H1 (cell line): ENCODE results near the gene SEC22C. TPM values are rescaled to one million over a fixed set of nuclear protein-coding genes. Genes with fewer than 3 reads are reported as not detected.

ENCODE experiments used
- CTCF ChIA-PET: fragments of 300-600 bp; sonication (Branson Sonifier 250); formaldehyde crosslinking; loops from one replicate; lab custom pipeline; 2021; ENCODE audit not compliant: partially characterized antibody; lab: Charles Lee
- POLR2A ChIA-PET: fragments of 300-600 bp; sonication (Branson Sonifier 250); formaldehyde crosslinking; loops from one replicate; lab custom pipeline; 2021; ENCODE audit warnings: inconsistent platforms; ENCODE audit not compliant: partially characterized antibody; lab: Charles Lee
- DNase-seq, 2 experiments: peaks; one replicate each; pipeline versions ENCODE4 v3.0.0 to v3.0.0-alpha.2; 2010 to 2022; ENCODE audit warnings: low spot score in 2 of 2, low read depth in 1 of 2, mixed read lengths in 1 of 2
- FAIRE-seq: peaks from 2 replicates; lab custom pipeline; 2011; peaks lifted over from hg19 to GRCh38; lab: Jason Lieb, UNC
- H2AFZ ChIP-seq: 2 replicates; pipeline ENCODE4 v1.8.1; 2012; ENCODE audit warnings: low read length, inconsistent platforms
- H2AK5ac ChIP-seq: 2 replicates; pipeline ENCODE4 v1.6.1; 2013; ENCODE audit warnings: low read depth, low read length
- H2BK120ac ChIP-seq: replicated peaks from 2 replicates; pipeline ENCODE3; 2013; ENCODE audit warnings: low read depth, low read length, inconsistent platforms
- H2BK12ac ChIP-seq: 2 replicates; pipeline ENCODE4 v1.6.1; 2013; ENCODE audit warnings: low read depth, low read length
- H2BK15ac ChIP-seq: 2 replicates; pipeline ENCODE4 v1.6.1; 2013; ENCODE audit warnings: low read length
- H2BK20ac ChIP-seq: 2 replicates; pipeline ENCODE4 v1.6.1; 2013; ENCODE audit warnings: low read length
- H2BK5ac ChIP-seq: 2 replicates; pipeline ENCODE4 v1.6.1; 2013; ENCODE audit warnings: low read depth, low read length
- H3K14ac ChIP-seq: 2 replicates; pipeline ENCODE4 v1.6.1; 2013; ENCODE audit warnings: inconsistent platforms; ENCODE audit not compliant: insufficient read length
- H3K18ac ChIP-seq: 2 replicates; pipeline ENCODE4 v1.6.1; 2013; ENCODE audit warnings: low read length; ENCODE audit errors: extremely low read depth
- H3K23ac ChIP-seq: 2 replicates; pipeline ENCODE4 v1.6.1; 2013; ENCODE audit warnings: inconsistent platforms; ENCODE audit not compliant: insufficient read length
- H3K23me2 ChIP-seq: 2 replicates; pipeline ENCODE4 v1.6.1; 2013; ENCODE audit warnings: low read depth, low read length
- H3K27ac ChIP-seq: 2 replicates; pipeline ENCODE4 v1.6.1; 2011; ENCODE audit warnings: low read depth, low read length, inconsistent platforms
- H3K27me3 ChIP-seq, 4 experiments: replicated peaks in 1 of 4; 1 replicate in 1 of 4; 2 replicates in 3 of 4; pipeline versions ENCODE4 v1.6.1 to v1.8.1; 2011 to 2013; ENCODE audit warnings: low read length in 3 of 4, mild to moderate bottlenecking in 3 of 4, inconsistent platforms in 2 of 4, mixed read lengths in 2 of 4, moderate library complexity in 1 of 4; ENCODE audit not compliant: control insufficient read depth in 3 of 4, insufficient read depth in 3 of 4; ENCODE audit errors: extremely low read depth in 1 of 4
- H3K36me3 ChIP-seq, 4 experiments: 2 replicates each; pipeline versions ENCODE4 v1.6.1 to v1.8.1; 2011 to 2013; ENCODE audit warnings: mild to moderate bottlenecking in 4 of 4, low read length in 3 of 4, moderate library complexity in 2 of 4, control low read depth in 1 of 4, inconsistent platforms in 1 of 4; ENCODE audit not compliant: insufficient read depth in 4 of 4, control insufficient read depth in 2 of 4
- H3K4ac ChIP-seq: replicated peaks from 2 replicates; pipeline ENCODE3; 2013; ENCODE audit warnings: low read length, low read depth, mixed read lengths, inconsistent platforms; ENCODE audit not compliant: insufficient read length
- H3K4me1 ChIP-seq, 4 experiments: replicated peaks in 1 of 4; 1 replicate in 1 of 4; 2 replicates in 3 of 4; pipeline versions ENCODE4 v1.6.1 to v1.8.1; 2011 to 2013; ENCODE audit warnings: low read length in 3 of 4, inconsistent platforms in 2 of 4, mixed read lengths in 1 of 4; ENCODE audit not compliant: insufficient read depth in 4 of 4, control insufficient read depth in 3 of 4
- H3K4me2 ChIP-seq, 2 experiments: 2 replicates each; pipeline versions ENCODE4 v1.6.1 to v1.8.1; 2011 to 2013; ENCODE audit warnings: low read depth in 2 of 2, low read length in 2 of 2, control low read depth in 1 of 2, inconsistent platforms in 1 of 2, mild to moderate bottlenecking in 1 of 2; ENCODE audit not compliant: insufficient read depth in 1 of 2
- H3K4me3 ChIP-seq, 4 experiments: fragments of 200-600, 300-600 bp in 1 of 4; sonication (generic), shearing (Covaris generic), sonication (Bioruptor Twin) in 1 of 4; 2 replicates each; pipeline versions ENCODE4 v1.5.1 to v1.8.1; 2011 to 2016; ENCODE audit warnings: low read length in 4 of 4, low read depth in 3 of 4, control low read depth in 2 of 4, inconsistent platforms in 2 of 4, mild to moderate bottlenecking in 2 of 4, mixed read lengths in 1 of 4, moderate library complexity in 1 of 4; ENCODE audit not compliant: insufficient read depth in 2 of 4; ENCODE audit errors: extremely low read depth in 1 of 4
- H3K56ac ChIP-seq: replicated peaks from 2 replicates; pipeline ENCODE3; 2013; ENCODE audit warnings: low read depth, mild to moderate bottlenecking, mixed read lengths, low read length, inconsistent platforms; ENCODE audit not compliant: insufficient read length
- H3K79me1 ChIP-seq: 2 replicates; pipeline ENCODE4 v1.6.1; 2013; ENCODE audit warnings: low read depth, low read length, control low read depth
- H3K79me2 ChIP-seq, 2 experiments: 2 replicates each; pipeline versions ENCODE4 v1.6.1 to v1.8.1; 2012 to 2013; ENCODE audit warnings: low read length in 2 of 2, mild to moderate bottlenecking in 2 of 2, inconsistent platforms in 1 of 2; ENCODE audit not compliant: insufficient read depth in 2 of 2, control insufficient read depth in 1 of 2
- H3K9ac ChIP-seq, 4 experiments: replicated peaks in 1 of 4; 1 replicate in 1 of 4; 2 replicates in 3 of 4; pipeline versions ENCODE4 v1.6.1 to v1.8.1; 2011 to 2013; ENCODE audit warnings: low read depth in 3 of 4, low read length in 3 of 4, control low read depth in 2 of 4, mild to moderate bottlenecking in 2 of 4, moderate library complexity in 2 of 4, inconsistent platforms in 1 of 4; ENCODE audit errors: extremely low read depth in 1 of 4
- H3K9me3 ChIP-seq, 2 experiments: 2 replicates each; pipeline versions ENCODE4 v1.6.1 to v1.8.1; 2012 to 2013; ENCODE audit warnings: mild to moderate bottlenecking in 2 of 2, moderate library complexity in 2 of 2, control low read depth in 1 of 2, inconsistent platforms in 1 of 2, low read depth in 1 of 2, low read length in 1 of 2, mixed read lengths in 1 of 2; ENCODE audit not compliant: insufficient read depth in 2 of 2
- H4K20me1 ChIP-seq, 2 experiments: replicated peaks in 1 of 2; 2 replicates each; pipeline versions ENCODE3 to v1.8.1; 2011 to 2013; ENCODE audit warnings: inconsistent platforms in 2 of 2, low read length in 2 of 2, mild to moderate bottlenecking in 1 of 2; ENCODE audit not compliant: insufficient read depth in 2 of 2, control insufficient read depth in 1 of 2
- H4K5ac ChIP-seq: 2 replicates; pipeline ENCODE4 v1.6.1; 2013; ENCODE audit warnings: low read length, low read depth, mixed read lengths, inconsistent platforms; ENCODE audit not compliant: insufficient read length
- H4K8ac ChIP-seq: 2 replicates; pipeline ENCODE4 v1.8.0; 2013; ENCODE audit warnings: mild to moderate bottlenecking, moderate library complexity, low read length, inconsistent platforms; ENCODE audit not compliant: insufficient read depth; ENCODE audit errors: extremely low read depth
- H4K91ac ChIP-seq: replicated peaks from 2 replicates; pipeline ENCODE3; 2013; ENCODE audit warnings: low read length, mixed read lengths, inconsistent platforms; ENCODE audit not compliant: insufficient read length
- TEAD4 ChIP-seq: IDR thresholded peaks from 2 replicates; pipeline ENCODE4 v1.6.1; 2012; ENCODE audit warnings: low read depth, low read length, inconsistent platforms, mixed read lengths
- WGBS, 2 experiments: shearing (Covaris generic) in 1 of 2; methylation state at CpG; one replicate each; pipeline versions ENCODE4 v1.1.6 to v1.1.7; 2013 to 2015; ENCODE audit warnings: low lambda C conversion rate in 2 of 2, mixed read lengths in 2 of 2, inconsistent platforms in 1 of 2, low coverage in 1 of 2, missing lambda C conversion rate in 1 of 2; ENCODE audit not compliant: insufficient replicate concordance in 2 of 2, insufficient coverage in 1 of 2, insufficient read length in 1 of 2; ENCODE audit errors: extremely low coverage in 1 of 2, missing lambda C conversion rate in 1 of 2; 5-methylcytosine and 5-hydroxymethylcytosine counted together
- polyA plus RNA-seq, 7 experiments: library from polyadenylated mRNA; depleted of rRNA in 3 of 7; stranded (reverse) in 5 of 7; unstranded in 2 of 7; fragments of >200 nt in 5 of 7; fragments of 200-250 nt in 2 of 7; gene quantifications; 1 replicate in 5 of 7; 2 replicates in 1 of 7; 4 replicates in 1 of 7; pipeline versions ENCODE4 v1.2.1 to v1.2.3, GENCODE V29; 2011 to 2013; ENCODE audit warnings: missing spikeins in 2 of 7, mixed read lengths in 2 of 7
- total RNA-seq: library from RNA; stranded (reverse); fragmentation: NEBNext Ultra II Directional; extraction: Animal tissue kit (Norgen Biotek cat#: 25700); gene quantifications from 2 replicates; pipeline ENCODE4 v1.2.1, GENCODE V29; 2021

The SEC22C gene
- total and polyA plus RNA-seq, 2 of the 8 experiments (the other 6 are each of a cell fraction or from before 2014, with no cell fraction given), result 23.4 to 38.3 TPM

DNA sequence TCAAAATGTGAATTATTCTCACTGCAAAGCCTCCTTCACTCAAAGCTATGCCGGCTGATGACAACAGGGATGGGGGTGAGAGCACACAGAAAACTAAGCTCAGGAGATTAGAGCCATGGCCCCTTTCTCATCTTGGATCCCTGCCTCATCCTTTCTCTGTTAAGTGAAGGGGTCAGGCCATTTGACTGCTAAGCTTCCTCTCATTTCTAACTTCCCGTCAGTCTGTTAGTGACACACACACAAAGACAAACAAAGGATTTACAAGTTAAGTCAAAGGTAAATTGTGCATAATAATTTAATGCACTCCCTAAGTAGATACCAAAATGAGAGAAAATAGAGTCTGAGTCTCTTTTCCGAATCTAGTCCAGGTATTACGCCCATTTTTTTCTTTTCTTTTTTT, 10.0 kb upstream of the SEC22C start:
- Histone ChIP-seq H3K36me3 (peaks cover 0 to 38% (median 2%) of the 10 kb centered on the region in 4 experiments; a peak in 4 of 8 replicates), H3K9me3 (no peaks in the 10 kb centered on the region), H2BK20ac (no peak overlapping the region), H4K91ac (no peak overlapping the region), H3K79me2 (peaks cover 4 to 27% of the 10 kb centered on the region in 2 experiments; a peak in 2 of 4 replicates), H4K8ac (no peak overlapping the region), H2BK12ac (no peak overlapping the region), H4K20me1 (no peaks in the 10 kb centered on the region), H3K9ac (peak overlapping the region; percentile 58 to 79 (median 68)), H3K4me2 (peak overlapping the region; percentile 67 to 79), H3K27ac (peak overlapping the region; percentile 13; the same call in 1 of the 2 replicates), H2BK120ac (no peak overlapping the region), H3K18ac (no peak overlapping the region), H3K23ac (no peak overlapping the region), H3K56ac (no peak overlapping the region), H3K4me1 (peaks cover 6 to 16% (median 11%) of the 10 kb centered on the region in 4 experiments; a peak in 6 of 7 replicates), H3K4me3 (peak overlapping the region; percentile 58 to 76 (median 71)), H3K14ac (no peak overlapping the region), H3K27me3 (no peaks in the 10 kb centered on the region), H3K23me2 (no peaks in the 10 kb centered on the region; the same call in 1 of the 2 replicates), H2BK15ac (no peak overlapping the region), H2BK5ac (peak overlapping the region; percentile 73), H2AK5ac (no peak overlapping the region), H4K5ac (no peak overlapping the region), H2AFZ (no peak overlapping the region), H3K79me1 (no peaks in the 10 kb centered on the region), H3K4ac (no peak overlapping the region)
- POLR2A ChIA-PET, result interaction anchor here (0.6 to 6.0 kb wide), 12 partner anchors 10 to 366 kb away, joined by 3 to 66 read pairs (median 3); partner anchors contain the start of genes NKTR and SEC22C
- CTCF ChIA-PET, result interaction anchor here (0.9 to 2.3 kb wide), 4 partner anchors 9 to 153 kb away, joined by 3 to 7 read pairs (median 3); partner anchors contain the start of gene NKTR
- no peak for FAIRE-seq
- DNase-seq, result no peak
- 73% methylated on average over 4 of the region's 4 CpGs; no CpG with 5 or more reads in 1 of the 2 experiments for WGBS, 2 experiments
- no peak for TF ChIP-seq TEAD4
